ENCODE data around the gene ARHGAP1.

GRCh38 chr11:46669711-46670139 lies 30.7 kb downstream of the ARHGAP1 start:
- no peak for TF ChIP-seq POLR2A (IDR thresholded peaks at IDR 0.05; ENCODE audit: low read depth, low read length)
- TF ChIP-seq RCOR1 (IDR thresholded peaks at IDR 0.05; ENCODE audit: insufficient replicate concordance, low read length) = no peak
- 0 out of 2 replicates have a peak, but pooled peaks have one; percentile 12 for TF ChIP-seq CTCF (conservative IDR thresholded peaks at IDR 0.05; ENCODE audit: low read depth, low read length)
